Measurements from ENCODE around the gene TRIM52. TPM values are rescaled to one million over a fixed set of nuclear protein-coding genes. Genes with fewer than 3 reads are reported as not detected.

The TRIM52 gene
- total and polyA plus RNA-seq, 2 of the 13 experiments (the other 11 are each of a cell fraction or from before 2014, with no cell fraction given): 7.2 to 11.6 TPM

GRCh38 chr5:181260720-181261319, at the start of gene TRIM52 (continued):
- no peak for TF ChIP-seq PRDM4 (CRISPR knock-in tag; IDR thresholded peaks at IDR 0.05; ENCODE audit: borderline replicate concordance)
- TF ChIP-seq HOXD1 (CRISPR knock-in tag; IDR thresholded peaks at IDR 0.05): 0 out of 2 replicates have a peak, but pooled peaks have one; percentile 36
- TF ChIP-seq MYC (CRISPR knock-in tag; IDR thresholded peaks at IDR 0.05; ENCODE audit: borderline replicate concordance): peak; percentile 73; the same call in 1 of the 2 replicates
- TF ChIP-seq ZFP36L1 (CRISPR knock-in tag; IDR thresholded peaks at IDR 0.05): 0 out of 2 replicates have a peak, but pooled peaks have one; percentile 25
- TF ChIP-seq MATR3 (CRISPR knock-in tag; IDR thresholded peaks at IDR 0.05): no peak
- TF ChIP-seq, protein P1, sequence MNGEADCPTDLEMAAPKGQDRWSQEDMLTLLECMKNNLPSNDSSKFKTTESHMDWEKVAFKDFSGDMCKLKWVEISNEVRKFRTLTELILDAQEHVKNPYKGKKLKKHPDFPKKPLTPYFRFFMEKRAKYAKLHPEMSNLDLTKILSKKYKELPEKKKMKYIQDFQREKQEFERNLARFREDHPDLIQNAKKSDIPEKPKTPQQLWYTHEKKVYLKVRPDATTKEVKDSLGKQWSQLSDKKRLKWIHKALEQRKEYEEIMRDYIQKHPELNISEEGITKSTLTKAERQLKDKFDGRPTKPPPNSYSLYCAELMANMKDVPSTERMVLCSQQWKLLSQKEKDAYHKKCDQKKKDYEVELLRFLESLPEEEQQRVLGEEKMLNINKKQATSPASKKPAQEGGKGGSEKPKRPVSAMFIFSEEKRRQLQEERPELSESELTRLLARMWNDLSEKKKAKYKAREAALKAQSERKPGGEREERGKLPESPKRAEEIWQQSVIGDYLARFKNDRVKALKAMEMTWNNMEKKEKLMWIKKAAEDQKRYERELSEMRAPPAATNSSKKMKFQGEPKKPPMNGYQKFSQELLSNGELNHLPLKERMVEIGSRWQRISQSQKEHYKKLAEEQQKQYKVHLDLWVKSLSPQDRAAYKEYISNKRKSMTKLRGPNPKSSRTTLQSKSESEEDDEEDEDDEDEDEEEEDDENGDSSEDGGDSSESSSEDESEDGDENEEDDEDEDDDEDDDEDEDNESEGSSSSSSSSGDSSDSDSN (CRISPR knock-in tag; IDR thresholded peaks at IDR 0.05): peak; percentile 87; the same call in 1 of the 2 replicates
- TF ChIP-seq, protein P2, sequence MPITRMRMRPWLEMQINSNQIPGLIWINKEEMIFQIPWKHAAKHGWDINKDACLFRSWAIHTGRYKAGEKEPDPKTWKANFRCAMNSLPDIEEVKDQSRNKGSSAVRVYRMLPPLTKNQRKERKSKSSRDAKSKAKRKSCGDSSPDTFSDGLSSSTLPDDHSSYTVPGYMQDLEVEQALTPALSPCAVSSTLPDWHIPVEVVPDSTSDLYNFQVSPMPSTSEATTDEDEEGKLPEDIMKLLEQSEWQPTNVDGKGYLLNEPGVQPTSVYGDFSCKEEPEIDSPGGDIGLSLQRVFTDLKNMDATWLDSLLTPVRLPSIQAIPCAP (CRISPR knock-in tag; IDR thresholded peaks at IDR 0.05; ENCODE audit: low read depth): no peak
- 0 out of 2 replicates have a peak, but pooled peaks have one; percentile 74 for TF ChIP-seq ETV6 (CRISPR knock-in tag; conservative IDR thresholded peaks at IDR 0.05)
- 0 out of 2 replicates have a peak, but pooled peaks have one; percentile 67 for TF ChIP-seq ZNF354B (CRISPR knock-in tag; IDR thresholded peaks at IDR 0.05)
- TF ChIP-seq XRCC5 (optimal IDR thresholded peaks at IDR 0.05; ENCODE audit: low read length): peak; percentile 42
- TF ChIP-seq SUZ12 (IDR thresholded peaks at IDR 0.05; ENCODE audit: low read depth, low read length): no peak
- no peak for TF ChIP-seq ZNF782 (CRISPR knock-in tag; IDR thresholded peaks at IDR 0.05; ENCODE audit: borderline replicate concordance)
- no peak for TF ChIP-seq ZNF10 (CRISPR knock-in tag; IDR thresholded peaks at IDR 0.05; ENCODE audit: borderline replicate concordance, low read depth)
- TF ChIP-seq POLR2AphosphoS5 (IDR thresholded peaks at IDR 0.05; ENCODE audit: low read depth, low read length): peak; percentile 89
- TF ChIP-seq, protein P3, sequence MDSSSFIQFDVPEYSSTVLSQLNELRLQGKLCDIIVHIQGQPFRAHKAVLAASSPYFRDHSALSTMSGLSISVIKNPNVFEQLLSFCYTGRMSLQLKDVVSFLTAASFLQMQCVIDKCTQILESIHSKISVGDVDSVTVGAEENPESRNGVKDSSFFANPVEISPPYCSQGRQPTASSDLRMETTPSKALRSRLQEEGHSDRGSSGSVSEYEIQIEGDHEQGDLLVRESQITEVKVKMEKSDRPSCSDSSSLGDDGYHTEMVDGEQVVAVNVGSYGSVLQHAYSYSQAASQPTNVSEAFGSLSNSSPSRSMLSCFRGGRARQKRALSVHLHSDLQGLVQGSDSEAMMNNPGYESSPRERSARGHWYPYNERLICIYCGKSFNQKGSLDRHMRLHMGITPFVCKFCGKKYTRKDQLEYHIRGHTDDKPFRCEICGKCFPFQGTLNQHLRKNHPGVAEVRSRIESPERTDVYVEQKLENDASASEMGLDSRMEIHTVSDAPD (CRISPR knock-in tag; IDR thresholded peaks at IDR 0.05): 0 out of 2 replicates have a peak, but pooled peaks have one; percentile 69
- TF ChIP-seq ATAD3A (CRISPR knock-in tag; IDR thresholded peaks at IDR 0.05): no peak
- no peak for TF ChIP-seq ZNF557 (CRISPR knock-in tag; IDR thresholded peaks at IDR 0.05)
- TF ChIP-seq, protein P4, sequence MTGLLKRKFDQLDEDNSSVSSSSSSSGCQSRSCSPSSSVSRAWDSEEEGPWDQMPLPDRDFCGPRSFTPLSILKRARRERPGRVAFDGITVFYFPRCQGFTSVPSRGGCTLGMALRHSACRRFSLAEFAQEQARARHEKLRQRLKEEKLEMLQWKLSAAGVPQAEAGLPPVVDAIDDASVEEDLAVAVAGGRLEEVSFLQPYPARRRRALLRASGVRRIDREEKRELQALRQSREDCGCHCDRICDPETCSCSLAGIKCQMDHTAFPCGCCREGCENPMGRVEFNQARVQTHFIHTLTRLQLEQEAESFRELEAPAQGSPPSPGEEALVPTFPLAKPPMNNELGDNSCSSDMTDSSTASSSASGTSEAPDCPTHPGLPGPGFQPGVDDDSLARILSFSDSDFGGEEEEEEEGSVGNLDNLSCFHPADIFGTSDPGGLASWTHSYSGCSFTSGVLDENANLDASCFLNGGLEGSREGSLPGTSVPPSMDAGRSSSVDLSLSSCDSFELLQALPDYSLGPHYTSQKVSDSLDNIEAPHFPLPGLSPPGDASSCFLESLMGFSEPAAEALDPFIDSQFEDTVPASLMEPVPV (CRISPR knock-in tag; IDR thresholded peaks at IDR 0.05): peak; percentile 63; the same call in 1 of the 2 replicates
- TF ChIP-seq HNRNPH1 (optimal IDR thresholded peaks at IDR 0.05; ENCODE audit: low read depth, low read length): no peak
- no peak for TF ChIP-seq DPF2 (CRISPR knock-in tag; IDR thresholded peaks at IDR 0.05; ENCODE audit: borderline replicate concordance, low read depth)

Measured in HepG2 (cell line).